K562 (cell line): ENCODE measurements around the gene DNAAF6. TPM values are rescaled to one million over a fixed set of nuclear protein-coding genes. Genes with fewer than 3 reads are reported as not detected.
A peak's percentile ranks its signal among the peaks of the same experiment; 100 is the strongest.

Experiments used
- BMI1 ChIP-seq: fragments of 150-350 bp; IDR thresholded peaks from 2 replicates; pipeline ENCODE4 v1.6.1; 2014; ENCODE audit warnings: low read length
- CBFA2T3 ChIP-seq: fragments of 450-650 bp; IDR thresholded peaks from 2 replicates; pipeline ENCODE4 v1.6.1; 2017
- DACH1 ChIP-seq: fragments of 450-650 bp; IDR thresholded peaks from 2 replicates; pipeline ENCODE4 v1.6.1; 2018; ENCODE audit not compliant: partially characterized antibody
- GABPB2 ChIP-seq: fragments of 250-450 bp; sonication (Bioruptor Pico); conservative IDR thresholded peaks from 2 replicates; pipeline ENCODE4 v1.5.1; 2021; ENCODE audit warnings: mild to moderate bottlenecking
- GATA2 ChIP-seq: sonication (generic); formaldehyde crosslinking; IDR thresholded peaks from 2 replicates; pipeline ENCODE4 v1.4.0; 2020; ENCODE audit warnings: mild to moderate bottlenecking, missing genetic modification reagents
- GATAD2B ChIP-seq: fragments of 450-650 bp; IDR thresholded peaks from 2 replicates; pipeline ENCODE4 v1.6.1; 2017; ENCODE audit warnings: mild to moderate bottlenecking, borderline replicate concordance
- KDM5B ChIP-seq: fragments of 200-600 bp; sonication (generic); IDR thresholded peaks from 2 replicates; pipeline ENCODE4 v1.6.1; 2012; ENCODE audit warnings: low read depth, mild to moderate bottlenecking, moderate library complexity, low read length, control low read depth, inconsistent platforms; ENCODE audit not compliant: insufficient replicate concordance
- KLF13 ChIP-seq: fragments of 450-650 bp; IDR thresholded peaks from 2 replicates; pipeline ENCODE4 v1.6.1; 2016; ENCODE audit warnings: missing genetic modification characterization, low read depth, mild to moderate bottlenecking, missing compliant biosample characterization, moderate library complexity, borderline replicate concordance
- NCOA2 ChIP-seq, 2 experiments: fragments of 450-650 bp; IDR thresholded peaks; 2 replicates each; pipeline ENCODE4 v1.6.1; 2018; ENCODE audit warnings: mild to moderate bottlenecking in 2 of 2, moderate library complexity in 1 of 2; ENCODE audit not compliant: partially characterized antibody in 2 of 2
- PCBP1 ChIP-seq: fragments of 200-400 bp; formaldehyde crosslinking; IDR thresholded peaks from 2 replicates; pipeline ENCODE4 v1.6.1; 2018; ENCODE audit warnings: mild to moderate bottlenecking, low read depth, low read length; ENCODE audit not compliant: poor library complexity, severe bottlenecking
- RHOXF2B ChIP-seq: fragments of 250-450 bp; sonication (Bioruptor Pico); conservative IDR thresholded peaks from 2 replicates; pipeline ENCODE4 v1.5.1; 2021
- SMAD3 ChIP-seq: fragments of 450-650 bp; formaldehyde crosslinking; conservative IDR thresholded peaks from 2 replicates; pipeline ENCODE4 v1.4.0; 2020; ENCODE audit warnings: mild to moderate bottlenecking
- SMARCE1 ChIP-seq: fragments of 450-650 bp; IDR thresholded peaks from 2 replicates; pipeline ENCODE4 v1.7.1; 2016; ENCODE audit warnings: mild to moderate bottlenecking
- STAT6 ChIP-seq: sonication (generic); formaldehyde crosslinking; IDR thresholded peaks from 2 replicates; pipeline ENCODE4 v1.8.1; 2023; ENCODE audit warnings: mild to moderate bottlenecking, missing genetic modification reagents
- SUPT5H ChIP-seq: fragments of 450-650 bp; IDR thresholded peaks from 2 replicates; pipeline ENCODE4 v1.6.1; 2016
- TAL1 ChIP-seq: fragments of 450-650 bp; IDR thresholded peaks from 2 replicates; pipeline ENCODE4 v1.6.1; 2016; ENCODE audit warnings: mild to moderate bottlenecking
- TBP ChIP-seq: optimal IDR thresholded peaks from 2 replicates; pipeline ENCODE3; 2011; ENCODE audit warnings: low read depth, low read length, improper control_type of control experiment
- ZBTB8A ChIP-seq: fragments of 450-650 bp; IDR thresholded peaks from 2 replicates; pipeline ENCODE4 v1.6.1; 2018; ENCODE audit warnings: mild to moderate bottlenecking, moderate library complexity; ENCODE audit not compliant: partially characterized antibody
- ZNF431 ChIP-seq: sonication (generic); formaldehyde crosslinking; IDR thresholded peaks from 2 replicates; pipeline ENCODE4 v1.8.0; 2022; ENCODE audit warnings: mild to moderate bottlenecking, missing genetic modification reagents
- polyA plus RNA-seq, 8 experiments: library from polyadenylated mRNA; depleted of rRNA in 4 of 8; stranded (reverse) in 5 of 8; unstranded in 3 of 8; fragments of >200 nt; fragmentation: Nextera tagmentation in 2 of 8; fragmentation: Illumina TruSeq in 1 of 8; extraction: Ambion mirVana in 2 of 8; extraction: Trizol in 1 of 8; gene quantifications; 2 replicates each; pipeline versions ENCODE4 v1.2.1 to v1.2.3, GENCODE V29; 2011 to 2014; ENCODE audit warnings: inconsistent platforms in 1 of 8, missing spikeins in 1 of 8
- total RNA-seq, 7 experiments: library from RNA; depleted of rRNA in 6 of 7; stranded (reverse); fragments of >200 nt in 6 of 7; fragmentation: Illumina TruSeq in 2 of 7; extraction: Trizol in 2 of 7; gene quantifications; 2 replicates each; pipeline versions ENCODE4 v1.2.1 to v1.2.3, GENCODE V29; 2011 to 2021; ENCODE audit warnings: low replicate concordance in 1 of 7
- TF ChIP-seq, protein P1 (sequence below): fragments of 450-650 bp; conservative IDR thresholded peaks from 2 replicates; pipeline ENCODE4 v1.6.1; 2016; ENCODE audit warnings: missing genetic modification characterization, low read depth, mild to moderate bottlenecking, missing compliant biosample characterization, moderate library complexity
- TF ChIP-seq, protein P2 (sequence below), 2 experiments: fragments of 250-450 bp in 1 of 2; fragments of 450-650 bp in 1 of 2; sonication (Bioruptor Pico) in 1 of 2; IDR thresholded peaks; 2 replicates each; pipeline versions ENCODE4 v1.6.1 to v1.8.0; 2016 to 2021; ENCODE audit warnings: mild to moderate bottlenecking in 2 of 2, moderate library complexity in 2 of 2, missing compliant biosample characterization in 1 of 2, missing genetic modification characterization in 1 of 2
- TF ChIP-seq, protein P3 (sequence below): fragments of 200-800 bp; sonication (Bioruptor generic); IDR thresholded peaks from 2 replicates; pipeline ENCODE4 v1.6.1; 2017; ENCODE audit warnings: missing genetic modification characterization, missing compliant biosample characterization

The DNAAF6 gene
- total and polyA plus RNA-seq, 9 of the 15 experiments (the other 6 are each of a cell fraction or from before 2014, with no cell fraction given) = 0.04 to 0.17 (median 0.14) TPM; not detected in 4

GRCh38 chrX:107205770-107206696 lies at the start of gene DNAAF6, which contains the start of gene NUP62CL (continued):
- TF ChIP-seq NCOA2 (IDR thresholded peaks at IDR 0.05; ENCODE audit: partially characterized antibody in 2 of 2) (no peak), SMARCE1 (0 out of 2 replicates have a peak, but pooled peaks have one; percentile 22), KDM5B (peak; percentile 56), CBFA2T3 (no peak), PCBP1 (no peak), GATAD2B (no peak), DACH1 (no peak), GATA2 (no peak), GABPB2 (no peak), SUPT5H (peak; percentile 74), BMI1 (peak; percentile 74), ZBTB8A (no peak), ZNF431 (no peak), TBP (peak; percentile 95), STAT6 (CRISPR knock-in tag) (no peak), RHOXF2B (CRISPR knock-in tag) (no peak), SMAD3 (CRISPR knock-in tag) (no peak), TAL1 (no peak), KLF13 (tag) (peak; percentile 48; the same call in 1 of the 2 replicates)
- TF ChIP-seq, protein P1, sequence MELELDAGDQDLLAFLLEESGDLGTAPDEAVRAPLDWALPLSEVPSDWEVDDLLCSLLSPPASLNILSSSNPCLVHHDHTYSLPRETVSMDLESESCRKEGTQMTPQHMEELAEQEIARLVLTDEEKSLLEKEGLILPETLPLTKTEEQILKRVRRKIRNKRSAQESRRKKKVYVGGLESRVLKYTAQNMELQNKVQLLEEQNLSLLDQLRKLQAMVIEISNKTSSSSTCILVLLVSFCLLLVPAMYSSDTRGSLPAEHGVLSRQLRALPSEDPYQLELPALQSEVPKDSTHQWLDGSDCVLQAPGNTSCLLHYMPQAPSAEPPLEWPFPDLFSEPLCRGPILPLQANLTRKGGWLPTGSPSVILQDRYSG (tag) = no peak
- TF ChIP-seq, protein P2, sequence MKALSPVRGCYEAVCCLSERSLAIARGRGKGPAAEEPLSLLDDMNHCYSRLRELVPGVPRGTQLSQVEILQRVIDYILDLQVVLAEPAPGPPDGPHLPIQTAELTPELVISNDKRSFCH (CRISPR knock-in tag; IDR thresholded peaks at IDR 0.05) = no peak
- TF ChIP-seq, protein P2 (tag; IDR thresholded peaks at IDR 0.05) = no peak
- TF ChIP-seq, protein P3, sequence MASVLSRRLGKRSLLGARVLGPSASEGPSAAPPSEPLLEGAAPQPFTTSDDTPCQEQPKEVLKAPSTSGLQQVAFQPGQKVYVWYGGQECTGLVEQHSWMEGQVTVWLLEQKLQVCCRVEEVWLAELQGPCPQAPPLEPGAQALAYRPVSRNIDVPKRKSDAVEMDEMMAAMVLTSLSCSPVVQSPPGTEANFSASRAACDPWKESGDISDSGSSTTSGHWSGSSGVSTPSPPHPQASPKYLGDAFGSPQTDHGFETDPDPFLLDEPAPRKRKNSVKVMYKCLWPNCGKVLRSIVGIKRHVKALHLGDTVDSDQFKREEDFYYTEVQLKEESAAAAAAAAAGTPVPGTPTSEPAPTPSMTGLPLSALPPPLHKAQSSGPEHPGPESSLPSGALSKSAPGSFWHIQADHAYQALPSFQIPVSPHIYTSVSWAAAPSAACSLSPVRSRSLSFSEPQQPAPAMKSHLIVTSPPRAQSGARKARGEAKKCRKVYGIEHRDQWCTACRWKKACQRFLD (CRISPR knock-in tag) = no peak
